ENCODE results near the gene NAPA.

The NAPA gene

GRCh38 chr19:47523473-47523872 lies 8.6 kb upstream of the NAPA start:
- no peak for DNase-seq

GRCh38 chr19:47521473-47522180 lies 6.8 kb upstream of the NAPA start:
- no peak for DNase-seq

- DNase-seq = no peak
These were observed 6.0 kb upstream of the NAPA start for GRCh38 chr19:47520839-47521238.

GRCh38 chr19:47520343-47520806 lies 5.5 kb upstream of the NAPA start:
- no peak for DNase-seq

- DNase-seq = no peak
These were observed 4.0 kb upstream of the NAPA start for GRCh38 chr19:47518854-47519253.

- no peak for DNase-seq
These were observed 3.3 kb upstream of the NAPA start for GRCh38 chr19:47518139-47518538.

- DNase-seq = no peak
These were observed 553 bp downstream of the NAPA start for GRCh38 chr19:47514151-47514868.

- no peak for DNase-seq
These were observed 1.9 kb downstream of the NAPA start for GRCh38 chr19:47512948-47513319.

GRCh38 chr19:47512183-47512947 lies 2.5 kb downstream of the NAPA start:
- DNase-seq = no peak

- DNase-seq = no peak
These were observed 3.2 kb downstream of the NAPA start for GRCh38 chr19:47511681-47512080.

- DNase-seq = no peak
These were observed 3.7 kb downstream of the NAPA start for GRCh38 chr19:47511128-47511517.

GRCh38 chr19:47510516-47511127 lies 4.2 kb downstream of the NAPA start:
- peak in 12 of 56 donors; percentile 3 to 45 (median 22) for DNase-seq

- peak in 29 of 56 donors; percentile 8 to 54 (median 31) for DNase-seq
These were observed 4.9 kb downstream of the NAPA start for GRCh38 chr19:47509973-47510372.

- DNase-seq = peak in 1 of 56 donors; percentile 15
These were observed 5.6 kb downstream of the NAPA start for GRCh38 chr19:47509170-47509847.

- no peak for DNase-seq
These were observed 6.1 kb downstream of the NAPA start for GRCh38 chr19:47508721-47509120.

- peak in 21 of 56 donors; percentile 8 to 75 (median 33) for DNase-seq
These were observed 6.8 kb downstream of the NAPA start for GRCh38 chr19:47507924-47508553.

GRCh38 chr19:47507012-47507411 lies 7.9 kb downstream of the NAPA start:
- peak in 32 of 56 donors; percentile 8 to 69 (median 28) for DNase-seq

- no peak for DNase-seq
These were observed 8.4 kb downstream of the NAPA start for GRCh38 chr19:47506459-47506858.

GRCh38 chr19:47505506-47505905 lies 9.4 kb downstream of the NAPA start:
- no peak for DNase-seq

GRCh38 chr19:47503826-47504150 lies 11.1 kb downstream of the NAPA start:
- DNase-seq = no peak
